ENCODE results near the gene PPP1R15A. TPM values are rescaled to one million over a fixed set of nuclear protein-coding genes. Genes with fewer than 3 reads are reported as not detected.

PPP1R15A gene
- total RNA-seq (1,000 to 10,000 TPM in 1 of 5 experiments, 100 to 1,000 TPM in 1, 10 to 100 TPM in 3; 31.5 to 1,030 (median 71.9) TPM), polyA plus RNA-seq (10 to 100 TPM; 23.0 to 29.8 TPM), total RNA-seq (2,554 reads per million, percentile 100 among the genes with 10 or more reads in this experiment)

GRCh38 chr19:48872182-48872883, at the start of gene PPP1R15A:
Gene PPP1R15A (plus strand): TSS chr19:48872421. CDS start chr19:48873234, 813 bp downstream.
- ATAC-seq, result peak; percentile 58
- no peaks in the 10 kb centered on the region for H3K9me3 ChIP-seq (ENCODE audit: control insufficient read depth in 2 of 3, low read length in 3 of 3)
- intact Hi-C loops (cut with micrococcal nuclease), result loop anchor here (1.0 to 5.0 kb wide), 10 partner anchors 14 to 1760 kb away; partner anchors contain the start of genes DHDH (in 2 of the 2), FTL (in 1 of the 2), GYS1 (in 1 of the 2) and PNKP (in 1 of the 2)
- ChIA-PET POLR2A (interaction anchor here (0.6 to 2.3 kb wide), 14 partner anchors 9 to 121 kb away, joined by 3 to 12 read pairs (median 4); partner anchors contain the start of genes DHDH, NUCB1 and RUVBL2), CTCF (interaction anchor here (1.1 to 4.9 kb wide), 2 partner anchors 28 to 99 kb away, joined by 4 to 16 read pairs; partner anchors contain the start of gene NUCB1)
- Mint-ChIP-seq H3K4me1 (peaks cover 31 to 51% (median 41%) of the 10 kb centered on the region in 7 donors), H3K9me3 (peaks cover 0 to 12% (median 0%) of the 10 kb centered on the region in 11 donors), H3K36me3 (peaks cover 0 to 32% (median 13%) of the 10 kb centered on the region in 5 donors), H3K27me3 (peaks cover 0 to 14% (median 0%) of the 10 kb centered on the region in 5 donors), H3K4me3 (peak within 1 kb of the TSS; percentile 94 to 100 (median 98)), H3K27ac (peak within 1 kb of the TSS; percentile 94 to 100 (median 99))
- H3K27ac ChIP-seq (ENCODE audit: low read depth, low read length), result peak within 1 kb of the TSS; percentile 99
- H3K4me3 ChIP-seq (ENCODE audit: low read length), result peak within 1 kb of the TSS; percentile 86
- peaks cover 0 to 33% (median 0%) of the 10 kb centered on the region in 3 experiments for H3K36me3 ChIP-seq (ENCODE audit: control insufficient read depth in 2 of 3, insufficient read depth in 3 of 3, low read length in 3 of 3)
- DNase-seq, result peak; percentile 96 to 99 (median 98)
- no peaks in the 10 kb centered on the region for H3K27me3 ChIP-seq (ENCODE audit: control insufficient read depth in 2 of 2, insufficient read depth in 2 of 2, low read length in 2 of 2)
- peaks cover 34 to 36% of the 10 kb centered on the region in 2 donors for H3K4me1 ChIP-seq (ENCODE audit: control insufficient read depth in 2 of 2, insufficient read depth in 2 of 2, low read length in 2 of 2)

GRCh38 chr19:48822514-48822913, 49.7 kb upstream of the PPP1R15A start:
- H3K27ac ChIP-seq (ENCODE audit: low read depth, low read length), result no peak overlapping the region
- no peaks in the 10 kb centered on the region for H3K9me3 ChIP-seq (ENCODE audit: control insufficient read depth in 2 of 3, low read length in 3 of 3)
- no peaks in the 10 kb centered on the region for H3K27me3 Mint-ChIP-seq
- H3K9me3 Mint-ChIP-seq, result no peaks in the 10 kb centered on the region
- H3K36me3 Mint-ChIP-seq, result no peaks in the 10 kb centered on the region
- H3K27me3 ChIP-seq (ENCODE audit: control insufficient read depth in 2 of 2, insufficient read depth in 2 of 2, low read length in 2 of 2), result no peaks in the 10 kb centered on the region
- DNase-seq (no peak), ATAC-seq (no peak)
- POLR2A ChIA-PET, result no interaction called here
- intact Hi-C loops (cut with micrococcal nuclease), result no loop called here
- no peak overlapping the region for H3K27ac Mint-ChIP-seq
- CTCF ChIA-PET, result no interaction called here
- no peaks in the 10 kb centered on the region for H3K4me1 ChIP-seq (ENCODE audit: control insufficient read depth in 2 of 2, insufficient read depth in 2 of 2, low read length in 2 of 2)
- H3K4me1 Mint-ChIP-seq, result no peaks in the 10 kb centered on the region
- H3K4me3 ChIP-seq (ENCODE audit: low read length), result no peak overlapping the region
- H3K4me3 Mint-ChIP-seq, result no peak overlapping the region
- no peaks in the 10 kb centered on the region for H3K36me3 ChIP-seq (ENCODE audit: control insufficient read depth in 2 of 3, insufficient read depth in 3 of 3, low read length in 3 of 3)

- Histone ChIP-seq H3K9me3 (ENCODE audit: control insufficient read depth in 2 of 3, low read length in 3 of 3) (no peaks in the 10 kb centered on the region), H3K27me3 (ENCODE audit: control insufficient read depth in 2 of 2, insufficient read depth in 2 of 2, low read length in 2 of 2) (no peaks in the 10 kb centered on the region), H3K36me3 (ENCODE audit: control insufficient read depth in 2 of 3, insufficient read depth in 3 of 3, low read length in 3 of 3) (no peaks in the 10 kb centered on the region), H3K4me3 (ENCODE audit: low read length) (no peak overlapping the region), H3K4me1 (ENCODE audit: control insufficient read depth in 2 of 2, insufficient read depth in 2 of 2, low read length in 2 of 2) (no peaks in the 10 kb centered on the region), H3K27ac (ENCODE audit: low read depth, low read length) (no peak overlapping the region)
- intact Hi-C loops (cut with micrococcal nuclease), result no loop called here
- DNase-seq (no peak), ATAC-seq (no peak)
- Mint-ChIP-seq H3K27me3 (no peaks in the 10 kb centered on the region), H3K36me3 (peaks cover 0 to 4% (median 0%) of the 10 kb centered on the region in 5 donors), H3K4me1 (no peaks in the 10 kb centered on the region), H3K27ac (no peak overlapping the region), H3K4me3 (no peak overlapping the region), H3K9me3 (no peaks in the 10 kb centered on the region)
- CTCF ChIA-PET, result interaction anchor here (1.8 kb wide), 1 partner anchor 15 kb away, joined by 10 read pairs; no protein-coding TSS in a partner anchor
- POLR2A ChIA-PET, result no interaction called here
Observed at GRCh38 chr19:48826606-48827020, 45.6 kb upstream of the PPP1R15A start.

DNA sequence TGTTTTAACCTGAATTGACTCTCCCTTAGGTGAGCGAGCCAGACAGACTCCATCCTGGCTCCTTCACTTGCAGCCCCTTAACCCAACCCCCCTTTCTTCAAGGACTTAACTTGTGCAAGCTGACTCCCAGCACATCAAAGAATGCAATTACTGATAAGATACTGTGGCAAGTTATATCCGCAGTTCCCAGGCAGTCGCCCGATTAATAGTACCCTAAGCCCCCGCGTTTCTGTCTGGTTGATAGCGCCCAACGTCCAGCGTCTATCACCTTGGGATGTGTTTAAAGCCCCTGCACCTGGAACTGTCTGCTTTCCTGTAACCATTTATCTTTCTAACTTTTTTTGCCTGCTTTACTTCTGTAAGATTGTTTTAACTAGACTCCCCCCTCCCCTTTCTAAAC, 42.1 kb upstream of the PPP1R15A start:
- H3K36me3 Mint-ChIP-seq, result peaks cover 0 to 4% (median 0%) of the 10 kb centered on the region in 5 donors
- Histone ChIP-seq H3K27ac (ENCODE audit: low read depth, low read length) (no peak overlapping the region), H3K27me3 (ENCODE audit: control insufficient read depth in 2 of 2, insufficient read depth in 2 of 2, low read length in 2 of 2) (no peaks in the 10 kb centered on the region), H3K36me3 (ENCODE audit: control insufficient read depth in 2 of 3, insufficient read depth in 3 of 3, low read length in 3 of 3) (no peaks in the 10 kb centered on the region), H3K4me3 (ENCODE audit: low read length) (no peak overlapping the region), H3K4me1 (ENCODE audit: control insufficient read depth in 2 of 2, insufficient read depth in 2 of 2, low read length in 2 of 2) (no peaks in the 10 kb centered on the region), H3K9me3 (ENCODE audit: control insufficient read depth in 2 of 3, low read length in 3 of 3) (no peaks in the 10 kb centered on the region)
- no peak overlapping the region for H3K27ac Mint-ChIP-seq
- POLR2A ChIA-PET, result no interaction called here
- no peaks in the 10 kb centered on the region for H3K9me3 Mint-ChIP-seq
- H3K4me1 Mint-ChIP-seq, result peaks cover 0 to 6% (median 5%) of the 10 kb centered on the region in 7 donors
- CTCF ChIA-PET, result interaction anchor here (0.7 to 1.9 kb wide), 2 partner anchors 12 to 31 kb away, joined by 3 to 6 read pairs; no protein-coding TSS in a partner anchor
- intact Hi-C loops (cut with micrococcal nuclease), result no loop called here
- no peak overlapping the region for H3K4me3 Mint-ChIP-seq
- ATAC-seq, result no peak
- no peak for DNase-seq
- no peaks in the 10 kb centered on the region for H3K27me3 Mint-ChIP-seq

DNA sequence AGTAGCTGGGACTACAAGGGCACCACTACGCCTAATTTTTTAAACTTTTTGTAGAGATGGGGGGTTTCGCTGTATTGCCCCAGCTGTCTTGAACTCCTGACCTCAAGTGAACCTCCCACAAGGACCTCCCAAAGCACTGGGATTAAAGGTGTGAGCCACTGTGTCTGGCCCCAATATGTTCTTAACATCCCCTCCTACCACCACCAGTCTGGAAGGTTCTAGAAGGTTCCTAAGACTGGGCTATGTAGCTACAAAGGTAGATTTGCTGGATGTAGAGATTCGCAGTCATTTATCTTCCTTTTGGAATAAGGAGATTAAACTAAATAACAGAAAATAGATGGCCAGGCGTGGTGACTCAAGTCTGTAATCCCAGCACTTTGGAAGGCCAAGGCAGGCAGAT, 41.3 kb upstream of the PPP1R15A start:
- no peak for DNase-seq
- Histone ChIP-seq H3K27ac (ENCODE audit: low read depth, low read length) (no peak overlapping the region), H3K4me3 (ENCODE audit: low read length) (no peak overlapping the region), H3K9me3 (ENCODE audit: control insufficient read depth in 2 of 3, low read length in 3 of 3) (no peaks in the 10 kb centered on the region), H3K27me3 (ENCODE audit: control insufficient read depth in 2 of 2, insufficient read depth in 2 of 2, low read length in 2 of 2) (no peaks in the 10 kb centered on the region), H3K36me3 (ENCODE audit: control insufficient read depth in 2 of 3, insufficient read depth in 3 of 3, low read length in 3 of 3) (no peaks in the 10 kb centered on the region), H3K4me1 (ENCODE audit: control insufficient read depth in 2 of 2, insufficient read depth in 2 of 2, low read length in 2 of 2) (peaks cover 2 to 6% of the 10 kb centered on the region in 2 donors)
- ChIA-PET POLR2A (interaction anchor here (0.7 kb wide), 1 partner anchor 136 kb away, joined by 3 read pairs; no protein-coding TSS in a partner anchor), CTCF (interaction anchor here (0.9 to 1.9 kb wide), 3 partner anchors 11 to 43 kb away, joined by 5 to 8 read pairs (median 6); no protein-coding TSS in a partner anchor)
- no peak overlapping the region for H3K4me3 Mint-ChIP-seq
- peaks cover 0 to 4% (median 0%) of the 10 kb centered on the region in 5 donors for H3K36me3 Mint-ChIP-seq
- H3K27ac Mint-ChIP-seq, result no peak overlapping the region
- H3K9me3 Mint-ChIP-seq, result peaks cover 0 to 1% (median 0%) of the 10 kb centered on the region in 11 donors
- intact Hi-C loops (cut with micrococcal nuclease), result no loop called here
- no peak for ATAC-seq
- H3K27me3 Mint-ChIP-seq, result peaks cover 0 to 2% (median 0%) of the 10 kb centered on the region in 5 donors
- H3K4me1 Mint-ChIP-seq, result peaks cover 6 to 12% (median 10%) of the 10 kb centered on the region in 7 donors

GRCh38 chr19:48833049-48833448, 39.2 kb upstream of the PPP1R15A start:
- DNase-seq (no peak), ATAC-seq (no peak)
- Histone ChIP-seq H3K4me3 (ENCODE audit: low read length) (no peak overlapping the region), H3K27ac (ENCODE audit: low read depth, low read length) (no peak overlapping the region), H3K36me3 (ENCODE audit: control insufficient read depth in 2 of 3, insufficient read depth in 3 of 3, low read length in 3 of 3) (no peaks in the 10 kb centered on the region), H3K27me3 (ENCODE audit: control insufficient read depth in 2 of 2, insufficient read depth in 2 of 2, low read length in 2 of 2) (peaks cover 0 to 5% of the 10 kb centered on the region in 2 donors), H3K4me1 (ENCODE audit: control insufficient read depth in 2 of 2, insufficient read depth in 2 of 2, low read length in 2 of 2) (peaks cover 12 to 16% of the 10 kb centered on the region in 2 donors), H3K9me3 (ENCODE audit: control insufficient read depth in 2 of 3, low read length in 3 of 3) (no peaks in the 10 kb centered on the region)
- peaks cover 0 to 4% (median 0%) of the 10 kb centered on the region in 5 donors for H3K36me3 Mint-ChIP-seq
- H3K27me3 Mint-ChIP-seq, result peaks cover 0 to 11% (median 0%) of the 10 kb centered on the region in 5 donors
- intact Hi-C loops (cut with micrococcal nuclease), result no loop called here
- H3K27ac Mint-ChIP-seq, result peak overlapping the region in 3 of 9 donors; percentile 43 to 62 (median 59)
- peaks cover 0 to 1% (median 0%) of the 10 kb centered on the region in 11 donors for H3K9me3 Mint-ChIP-seq
- ChIA-PET CTCF (interaction anchor here (0.7 to 2.1 kb wide), 2 partner anchors 9 to 99 kb away, joined by 3 to 6 read pairs; no protein-coding TSS in a partner anchor), POLR2A (interaction anchor here (1.6 kb wide), 1 partner anchor 38 kb away, joined by 4 read pairs; no protein-coding TSS in a partner anchor)
- H3K4me1 Mint-ChIP-seq, result peaks cover 16 to 25% (median 23%) of the 10 kb centered on the region in 7 donors
- peak overlapping the region in 2 of 10 donors; percentile 5 to 51 for H3K4me3 Mint-ChIP-seq

Measured in naive thymus-derived CD4-positive, alpha-beta T cell (primary cell).